Frontal cortex (tissue), 4 donors: ENCODE measurements around the gene SNORC. TPM values are rescaled to one million over a fixed set of nuclear protein-coding genes. Genes with fewer than 3 reads are reported as not detected.
"Not testable (repeated sequence)": the region's sequence is repeated elsewhere in the genome, so short reads cannot be mapped to it uniquely, and the experiment has no call there.

Experiments used
- DNase-seq, 2 donors: peaks; one replicate each; pipeline ENCODE4 v3.0.0; 2012; ENCODE audit warnings: low spot score in 2 of 2
- FAIRE-seq: peaks from 2 replicates; lab custom pipeline; 2012; peaks lifted over from hg19 to GRCh38; lab: Jason Lieb, UNC
- total RNA-seq: library from RNA; depleted of rRNA; stranded (reverse); fragments of >200 nt; gene quantifications from one replicate; pipeline ENCODE4 v1.2.3, GENCODE V29; 2014
- donor health status: control.
- donor health status: control.
- donor health status: control.

The SNORC gene
- 2.4 TPM for total RNA-seq

- FAIRE-seq (no peak), DNase-seq (no peak)
These were observed at the start of gene SNORC for GRCh38 chr2:232870018-232870765. Gene SNORC, plus strand, starts transcription at chr2:232870264. Its CDS starts 78 bp downstream, at chr2:232870342.

GRCh38 chr2:232829988-232830387 lies 40.1 kb upstream of the SNORC start:
- FAIRE-seq (no peak), DNase-seq (no peak)

DNA sequence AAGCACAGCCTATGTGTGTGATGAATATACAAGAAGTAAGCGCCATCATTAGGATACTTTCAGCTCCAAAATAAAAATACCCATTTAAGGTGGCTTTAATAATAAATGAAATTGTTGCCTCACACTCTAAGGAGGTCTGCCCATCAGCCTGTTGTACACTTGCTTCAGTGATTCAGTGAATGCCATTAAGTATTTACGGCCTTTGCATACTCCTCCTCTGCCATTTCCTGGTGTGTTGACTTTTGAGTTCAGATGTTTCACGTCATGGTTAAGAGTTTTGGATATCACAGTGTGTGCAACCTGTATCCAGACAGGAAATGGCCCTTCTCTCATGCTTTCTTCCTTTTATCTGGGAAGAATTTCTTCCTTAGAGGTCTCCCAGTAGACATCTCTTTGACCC lies 38.6 kb upstream of the SNORC start:
- FAIRE-seq: no peak
- no peak for DNase-seq

DNA sequence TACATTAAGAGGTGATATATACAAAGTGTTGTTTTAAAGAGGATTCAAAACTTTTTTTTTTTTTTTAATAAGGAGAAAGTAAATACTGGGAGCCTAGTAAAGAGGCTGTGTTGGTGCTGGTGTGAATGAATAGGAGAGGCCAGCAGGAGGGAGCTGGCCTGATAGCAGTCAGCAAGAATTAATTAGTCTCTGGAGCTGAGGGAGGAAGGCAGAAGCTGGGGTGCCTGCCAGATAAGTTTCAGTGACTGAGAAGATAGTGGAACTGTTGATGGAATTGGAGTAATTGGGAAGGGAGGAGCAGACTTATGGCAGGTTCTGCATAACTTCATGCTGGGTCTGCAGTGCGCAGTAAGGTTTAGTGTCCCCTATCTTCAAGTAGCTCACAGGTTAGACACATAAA lies 36.2 kb upstream of the SNORC start:
- no peak for FAIRE-seq
- DNase-seq: no peak

DNA sequence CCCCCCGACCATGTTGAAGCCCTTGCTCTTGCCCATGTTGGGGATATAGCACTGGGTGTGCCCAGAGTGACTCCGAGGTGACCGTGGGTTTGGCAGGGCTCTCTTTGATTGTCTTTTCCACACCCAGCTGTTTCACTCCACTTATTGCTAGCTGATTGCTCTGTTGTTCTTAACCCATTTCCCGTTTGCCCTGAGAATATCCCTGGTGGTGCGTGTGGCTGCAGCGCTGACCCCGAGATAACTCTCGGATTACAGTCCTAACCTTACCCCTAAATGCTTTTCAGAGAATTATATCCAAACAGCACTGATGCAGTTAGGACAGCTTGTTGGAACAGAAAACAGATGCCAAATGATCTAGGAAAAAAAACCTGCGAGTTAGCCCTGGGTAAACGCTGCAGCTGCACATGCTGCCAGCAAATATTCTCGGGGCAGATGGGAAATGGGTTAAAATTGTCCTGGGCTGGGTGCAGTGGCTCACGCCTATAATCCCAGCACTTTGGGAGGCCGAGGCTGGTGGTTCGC lies 34.3 kb upstream of the SNORC start:
- no peak for DNase-seq
- FAIRE-seq: no peak

DNA sequence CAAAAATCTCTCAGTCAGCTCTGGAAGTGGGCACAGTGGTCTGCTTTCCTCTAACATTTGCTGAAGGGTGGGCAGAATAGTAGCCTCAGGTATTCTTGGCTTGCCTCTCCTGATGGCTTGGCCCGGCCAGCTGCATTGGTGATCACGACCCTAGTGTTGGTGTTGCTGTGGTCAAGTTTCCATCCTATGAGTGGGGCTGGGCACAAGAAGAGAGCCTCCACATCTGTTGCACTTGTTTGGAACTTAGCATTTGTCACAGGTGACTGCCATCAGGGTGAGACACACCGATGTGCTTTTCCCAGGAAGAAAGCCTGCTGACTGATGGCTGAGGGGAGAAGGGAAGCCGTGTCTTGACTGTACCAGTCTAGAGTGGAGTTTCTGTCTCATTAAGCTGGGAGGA lies 33.1 kb upstream of the SNORC start:
- DNase-seq (no peak), FAIRE-seq (no peak)

DNA sequence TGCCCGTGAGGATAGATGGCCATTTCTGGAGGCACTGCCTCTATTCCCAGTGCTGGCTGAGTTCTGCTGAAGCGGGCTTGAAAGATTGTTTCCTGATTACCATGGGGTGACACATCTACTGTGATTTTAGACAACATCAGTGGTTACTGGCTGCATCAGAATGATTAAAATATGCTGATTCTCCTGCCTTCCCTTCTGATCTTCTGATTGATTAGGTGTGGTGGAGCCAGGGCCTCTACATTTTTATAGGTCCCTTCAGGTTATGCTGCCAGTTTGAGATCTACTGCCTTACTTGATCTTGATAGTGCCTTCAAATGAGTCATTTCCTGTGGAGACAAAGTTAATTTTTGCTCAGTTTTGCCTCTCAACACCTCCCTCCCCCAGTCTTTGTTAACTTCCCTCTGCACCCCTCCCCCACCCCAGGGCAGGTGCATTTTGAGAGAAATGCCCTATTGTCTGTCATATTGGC lies 31.6 kb upstream of the SNORC start:
- FAIRE-seq (no peak), DNase-seq (no peak)

- DNase-seq: peak in 1 of 2 donors; percentile 29
These were observed 30.5 kb upstream of the SNORC start for GRCh38 chr2:232839411-232840079.

DNA sequence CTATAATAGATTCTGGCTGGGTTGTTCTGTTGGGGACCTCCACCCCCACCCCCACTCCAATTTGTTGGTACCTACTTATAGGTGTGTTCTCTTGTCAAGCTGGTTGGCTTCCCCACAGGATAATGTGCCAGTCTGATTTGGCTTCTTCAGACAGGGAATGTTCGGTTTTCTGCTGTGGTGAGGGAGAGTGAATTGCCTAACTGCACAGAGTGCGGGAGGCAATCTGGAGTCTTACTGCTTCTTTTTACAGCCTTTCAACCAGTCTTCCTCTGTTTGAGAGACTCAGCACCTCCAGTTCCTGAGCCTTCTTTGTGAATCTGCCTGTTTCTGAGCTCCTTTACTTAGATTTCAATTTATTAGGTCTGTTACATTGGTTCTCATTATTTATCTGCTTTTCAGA lies 27.4 kb upstream of the SNORC start:
- DNase-seq: no peak
- no peak for FAIRE-seq

More at GRCh38 chr2:232839411-232840079, 30.5 kb upstream of the SNORC start:
- no peak for FAIRE-seq

GRCh38 chr2:232843834-232844233 lies 26.2 kb upstream of the SNORC start:
- FAIRE-seq: no peak

DNA sequence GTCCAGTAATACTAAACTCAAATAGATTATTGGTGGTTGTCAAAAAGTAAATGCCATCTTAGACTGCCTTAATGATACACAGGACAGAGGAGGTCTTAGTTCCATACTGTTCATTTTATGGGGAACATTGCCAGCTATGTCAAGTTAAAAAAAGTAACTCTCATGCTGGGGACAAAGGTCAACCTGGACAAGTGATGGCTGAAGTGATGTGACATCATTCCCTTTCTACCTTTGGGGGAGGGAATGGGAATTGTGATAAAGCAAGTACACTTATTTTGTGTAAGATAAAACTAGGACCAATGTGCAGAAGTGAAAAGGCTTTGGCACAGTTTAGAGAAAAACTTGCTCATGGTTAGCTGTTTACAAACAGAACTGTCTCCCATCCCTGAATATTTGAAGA lies 24.0 kb upstream of the SNORC start:
- no peak for DNase-seq
- FAIRE-seq: no peak

More at GRCh38 chr2:232843834-232844233, 26.2 kb upstream of the SNORC start:
- peak in 1 of 2 donors; percentile 21 for DNase-seq

- FAIRE-seq (no peak), DNase-seq (no peak)
These were observed 20.0 kb upstream of the SNORC start for GRCh38 chr2:232850039-232850438.

- DNase-seq, FAIRE-seq: not testable (repeated sequence)
These were observed 18.0 kb upstream of the SNORC start for GRCh38 chr2:232852081-232852480.

- no peak for DNase-seq
- FAIRE-seq: no peak
These were observed 17.4 kb upstream of the SNORC start for GRCh38 chr2:232852676-232853075.

- DNase-seq (no peak), FAIRE-seq (no peak)
These were observed 16.0 kb upstream of the SNORC start for GRCh38 chr2:232854082-232854481.

- FAIRE-seq: no peak
- DNase-seq: no peak
These were observed 12.9 kb upstream of the SNORC start for GRCh38 chr2:232857158-232857563.

GRCh38 chr2:232859385-232859916 lies 10.6 kb upstream of the SNORC start:
- no peak for FAIRE-seq
- no peak for DNase-seq

- no peak for DNase-seq
- no peak for FAIRE-seq
These were observed 9.3 kb upstream of the SNORC start for GRCh38 chr2:232860593-232861241.

DNA sequence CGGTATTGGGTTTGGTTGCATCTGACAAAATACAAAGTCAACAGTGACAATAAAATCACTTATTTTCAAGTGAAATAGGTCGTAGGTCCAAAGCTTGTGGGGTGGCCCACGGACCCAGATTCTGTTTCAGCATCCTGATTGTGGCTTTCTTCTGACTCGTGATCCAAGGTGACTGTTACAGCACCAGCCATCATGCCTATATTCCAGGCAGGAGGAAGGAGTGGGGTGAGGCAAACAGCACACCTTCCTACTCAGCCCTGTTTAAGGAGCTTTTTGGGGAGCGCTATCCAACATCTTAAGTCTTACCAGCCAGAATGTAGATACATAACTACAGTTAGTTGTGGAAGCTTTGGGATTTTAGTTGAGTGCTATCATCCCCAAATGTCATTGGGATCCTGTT lies 8.7 kb upstream of the SNORC start:
- FAIRE-seq: no peak
- DNase-seq: no peak

GRCh38 chr2:232863996-232864395 lies 6.1 kb upstream of the SNORC start:
- no peak for FAIRE-seq

More at GRCh38 chr2:232863996-232864395, 6.1 kb upstream of the SNORC start:
- DNase-seq: no peak
